Choroid plexus epithelial cell (primary cell): ENCODE results near the gene ANKMY1.

Source experiments
- DNase-seq: peaks from one replicate; pipeline ENCODE4 v3.0.0-alpha.2; 2010; ENCODE audit warnings: low read depth
- H3K4me3 ChIP-seq: 2 replicates; pipeline ENCODE4 v1.5.1; 2011; ENCODE audit warnings: low read depth, mild to moderate bottlenecking, control low read depth, low read length, moderate library complexity
- CTCF ChIP-seq: conservative IDR thresholded peaks from 2 replicates; pipeline ENCODE4 v1.5.1; 2011; ENCODE audit warnings: low read depth, mild to moderate bottlenecking, control low read depth, inconsistent platforms, low read length, moderate library complexity

Gene ANKMY1

DNA sequence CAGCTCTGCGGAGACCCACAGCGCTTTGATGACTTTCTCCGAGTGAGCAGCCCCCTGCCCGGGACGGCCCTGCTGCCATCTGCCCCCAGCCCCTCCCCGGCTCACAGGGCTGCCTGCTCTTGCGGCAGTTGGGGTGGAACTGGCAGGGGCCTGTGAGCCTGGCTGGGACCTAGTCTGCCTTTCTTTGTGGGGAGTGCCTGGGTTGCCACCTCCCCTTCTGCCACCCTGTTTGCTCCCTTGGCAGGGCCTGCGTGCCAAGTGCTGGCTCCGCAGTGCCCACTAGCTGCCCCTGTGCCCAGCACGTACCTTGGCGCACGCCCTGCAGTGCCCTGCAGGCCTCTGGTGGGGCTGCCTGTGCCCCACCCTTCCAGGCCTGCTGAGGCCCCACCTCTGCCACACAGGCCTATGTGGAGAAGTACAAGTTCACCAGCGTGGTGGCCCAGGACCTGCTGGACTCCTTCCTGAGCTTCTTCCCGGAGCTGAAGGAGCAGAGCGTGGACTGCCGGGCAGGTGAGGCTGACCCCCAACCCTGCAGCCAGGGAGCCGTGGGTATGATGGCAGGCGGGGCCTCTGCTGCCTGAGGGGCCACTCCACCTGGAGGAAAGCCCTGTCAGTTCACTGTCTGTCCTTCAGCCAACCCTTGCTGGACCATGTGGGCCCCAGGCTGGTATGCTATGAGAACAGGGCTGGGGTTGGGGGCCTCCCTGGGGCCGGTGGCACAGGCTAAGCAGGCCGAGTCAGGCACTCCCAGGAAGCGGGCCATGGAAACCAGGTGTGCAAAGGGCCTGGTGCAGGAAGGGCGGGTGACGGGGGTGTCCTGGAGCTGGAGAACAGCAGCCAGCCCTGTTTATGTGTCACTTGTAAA is 17.5 kb upstream of the ANKMY1 start:
- no peak for DNase-seq
- no peak for TF ChIP-seq CTCF
- no peak overlapping the region for H3K4me3 ChIP-seq

DNA sequence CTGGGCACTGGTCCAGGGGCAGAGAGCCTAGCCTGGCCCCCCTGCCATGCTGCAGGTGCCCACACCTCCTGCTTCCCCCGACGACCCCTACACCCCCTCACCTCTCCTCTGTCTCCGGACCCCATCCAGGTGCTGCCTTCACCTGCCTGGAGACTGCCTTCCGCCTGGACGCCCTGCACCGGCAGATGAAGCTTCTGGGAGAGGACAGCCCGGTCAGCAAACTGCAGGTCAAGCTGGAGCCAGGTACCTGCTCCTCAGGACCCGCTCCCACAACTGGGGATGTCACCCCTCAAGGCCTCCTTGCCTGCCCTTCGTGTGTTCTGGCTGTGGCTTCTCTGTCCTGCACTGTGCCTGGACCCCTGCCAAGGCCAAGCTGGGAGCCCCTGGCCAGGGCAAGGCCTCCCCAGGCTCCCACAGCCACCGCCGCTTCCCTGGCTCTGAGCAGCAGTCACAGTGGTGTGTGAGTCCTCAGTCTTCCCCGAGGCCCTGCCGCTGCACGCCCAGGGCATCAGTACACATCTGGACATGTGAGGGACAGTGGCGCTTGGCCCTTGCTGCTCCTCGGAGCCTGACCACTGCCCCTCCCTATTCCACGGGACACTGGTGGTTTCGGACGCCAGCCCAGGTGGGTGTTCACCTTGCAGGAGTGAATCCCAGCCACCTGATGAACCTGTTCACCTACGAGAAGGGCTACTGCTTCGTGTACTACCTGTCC is 16.8 kb upstream of the ANKMY1 start:
- no peak for DNase-seq
- H3K4me3 ChIP-seq = no peak overlapping the region
- TF ChIP-seq CTCF = no peak

- H3K4me3 ChIP-seq = no peak overlapping the region
- TF ChIP-seq CTCF = no peak
- DNase-seq = no peak
Measured at GRCh38 chr2:240573516-240574385, 16.0 kb upstream of the ANKMY1 start.

DNA sequence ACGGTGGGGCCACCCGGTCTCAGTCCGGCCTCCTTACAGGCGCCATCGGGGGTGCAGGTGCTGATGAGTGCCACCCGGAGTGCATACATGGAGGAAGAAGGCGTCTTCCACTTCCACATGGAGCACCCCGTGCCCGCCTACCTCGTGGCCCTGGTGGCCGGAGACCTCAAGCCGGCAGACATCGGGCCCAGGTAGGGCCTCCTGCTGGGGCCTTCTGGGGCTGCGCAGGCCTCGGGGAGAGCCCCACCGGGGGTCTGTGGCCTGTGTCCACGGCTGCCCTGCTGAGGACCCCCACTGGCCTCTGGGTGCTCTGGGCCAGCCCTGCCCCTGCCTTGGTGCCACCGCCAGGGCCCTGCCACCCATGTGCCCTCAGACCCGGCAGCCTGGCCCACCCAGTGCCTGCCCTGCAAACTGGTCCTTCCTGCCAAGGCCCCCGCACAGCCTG is 15.3 kb upstream of the ANKMY1 start:
- no peak for TF ChIP-seq CTCF
- no peak for DNase-seq
- no peak overlapping the region for H3K4me3 ChIP-seq

GRCh38 chr2:240572141-240573031 is 14.6 kb upstream of the ANKMY1 start:
- no peak for TF ChIP-seq CTCF
- H3K4me3 ChIP-seq = no peak overlapping the region
- no peak for DNase-seq
